GM18498 (cell line): ENCODE results near the gene MYBPC2.
"Not testable (repeated sequence)": the region's sequence is repeated elsewhere in the genome, so short reads cannot be mapped to it uniquely, and the experiment has no call there.

ENCODE experiments used
- ATAC-seq: cut with Tn5 transposase; IDR thresholded peaks from one replicate; pipeline ENCODE4 v1.9.1; 2021; ENCODE audit warnings: mild to moderate bottlenecking, moderate library complexity; ENCODE audit not compliant: unreplicated experiment

MYBPC2 gene

GRCh38 chr19:50432221-50433028 is at the start of gene MYBPC2:
Gene MYBPC2 (plus strand): TSS chr19:50432892. CDS start chr19:50432954, 62 bp downstream.
- ATAC-seq: no peak

DNA sequence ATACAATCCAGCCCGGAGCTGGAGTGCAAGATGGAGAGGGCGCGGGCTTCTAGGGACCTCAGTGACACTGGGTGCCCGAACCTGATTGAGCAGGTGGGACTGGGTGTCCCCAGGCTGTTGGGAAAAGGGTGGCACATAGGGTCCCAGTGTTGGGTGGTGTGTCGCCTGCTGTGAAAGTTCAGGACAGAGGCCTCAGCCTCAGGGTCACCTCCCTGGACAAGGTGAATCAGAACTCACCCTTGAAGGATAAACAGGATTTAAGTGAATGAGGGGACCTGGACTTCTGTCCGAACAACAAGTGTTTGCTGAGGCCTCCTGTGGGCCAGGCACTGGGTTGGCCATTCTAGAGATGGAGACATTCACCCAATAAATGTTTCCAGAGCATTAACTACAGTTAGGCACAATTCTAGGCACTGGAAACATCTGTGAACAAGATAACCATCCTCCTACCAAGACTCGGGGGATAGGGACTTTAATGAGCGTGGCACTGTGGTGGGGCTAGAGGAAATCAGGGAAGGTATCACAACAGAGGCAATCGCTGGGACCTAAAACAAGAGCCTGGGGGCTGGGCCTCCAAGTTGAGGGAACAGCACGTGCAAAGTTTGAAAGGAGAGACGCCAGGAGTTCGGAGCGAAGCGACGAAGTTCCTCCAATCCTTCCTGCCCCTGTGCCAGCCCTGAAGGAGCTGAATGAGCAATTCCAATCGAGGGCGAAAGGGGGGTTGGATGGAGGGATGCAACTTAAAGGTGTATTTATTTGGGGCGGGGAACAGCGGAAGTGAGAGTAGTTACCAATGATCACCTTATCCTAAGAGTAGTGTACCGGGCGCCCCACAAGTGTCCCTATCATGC is 49.5 kb upstream of the MYBPC2 start:
- no peak for ATAC-seq

- ATAC-seq: peak; percentile 87
Observed at GRCh38 chr19:50383852-50384684, 48.6 kb upstream of the MYBPC2 start, which contains the start of gene POLD1. Gene POLD1 (plus strand): TSS chr19:50384347. CDS start chr19:50398852, 14,505 bp downstream.

DNA sequence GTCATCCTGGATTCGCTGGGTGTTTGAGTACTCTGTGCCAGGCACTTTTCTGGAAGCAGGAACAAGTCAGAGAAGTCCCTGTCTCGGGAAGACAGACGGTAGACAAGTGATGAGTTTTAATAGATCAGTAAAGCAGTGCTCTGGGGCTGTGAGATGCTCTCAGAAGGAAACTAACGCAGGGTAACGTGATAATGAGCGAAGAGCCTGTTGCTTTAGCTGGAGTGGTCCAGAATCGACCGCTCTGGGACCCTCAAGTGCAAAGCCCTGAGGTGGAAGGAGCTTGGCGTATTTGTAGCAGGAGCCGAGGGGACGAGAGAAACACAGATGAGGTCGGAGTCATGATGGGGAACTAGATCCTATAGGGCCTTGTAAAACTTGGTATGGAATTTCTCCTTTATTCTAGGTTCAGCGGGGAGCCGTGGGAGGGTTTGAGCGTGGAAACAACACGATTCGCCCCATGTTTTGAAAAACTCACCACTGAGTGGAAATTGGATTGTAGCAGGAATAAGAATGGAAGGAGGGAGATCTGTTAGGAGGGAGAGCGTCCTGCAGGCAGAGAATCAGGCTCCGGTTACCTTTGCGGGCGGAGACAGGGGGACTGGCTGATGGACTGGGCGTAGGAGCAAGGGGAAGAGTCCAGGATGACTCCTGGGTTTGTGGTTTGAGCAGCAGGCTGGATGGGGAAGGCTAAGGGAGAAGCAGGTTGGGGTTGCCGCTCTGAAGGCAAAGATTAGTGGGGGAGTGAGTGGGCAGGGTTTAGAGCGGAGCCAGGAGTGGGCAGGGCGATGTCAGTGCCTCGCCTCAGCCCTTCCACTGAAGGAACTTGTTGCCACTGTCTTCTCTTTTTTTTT is 47.8 kb upstream of the MYBPC2 start:
- ATAC-seq: no peak

DNA sequence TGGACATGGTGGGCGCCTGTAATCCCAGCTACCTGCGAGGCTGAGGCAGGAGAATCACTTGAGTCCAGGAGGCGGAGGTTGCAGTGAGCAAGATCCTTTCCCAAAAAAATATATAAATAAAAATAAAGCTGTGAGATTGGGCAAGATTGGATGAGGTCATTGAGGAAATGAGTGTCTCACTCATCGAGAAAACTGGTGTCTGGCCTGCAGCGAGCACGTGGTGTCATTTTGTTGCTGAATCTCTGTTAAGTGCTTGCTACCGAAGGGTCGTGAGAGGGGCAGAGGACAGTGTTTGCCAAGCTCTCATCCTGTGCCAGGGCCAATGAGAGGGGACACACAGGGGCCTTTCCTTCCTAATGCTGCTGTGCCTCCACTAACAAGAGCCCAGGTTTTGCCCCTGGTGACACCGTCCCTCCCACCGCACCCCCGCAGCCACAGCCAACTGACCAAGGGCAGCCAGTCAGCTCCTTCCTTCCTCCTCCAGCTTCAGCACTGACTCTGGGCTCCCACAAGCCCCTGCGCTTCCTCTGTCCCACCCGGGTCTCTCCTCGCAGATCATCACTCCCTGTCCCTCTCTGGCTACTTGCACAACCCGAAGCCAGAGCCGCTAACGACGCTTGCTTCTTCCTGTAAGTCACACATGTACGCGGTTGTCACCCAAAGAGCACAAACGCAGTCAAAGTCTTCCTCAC is 45.4 kb upstream of the MYBPC2 start:
- no peak for ATAC-seq

DNA sequence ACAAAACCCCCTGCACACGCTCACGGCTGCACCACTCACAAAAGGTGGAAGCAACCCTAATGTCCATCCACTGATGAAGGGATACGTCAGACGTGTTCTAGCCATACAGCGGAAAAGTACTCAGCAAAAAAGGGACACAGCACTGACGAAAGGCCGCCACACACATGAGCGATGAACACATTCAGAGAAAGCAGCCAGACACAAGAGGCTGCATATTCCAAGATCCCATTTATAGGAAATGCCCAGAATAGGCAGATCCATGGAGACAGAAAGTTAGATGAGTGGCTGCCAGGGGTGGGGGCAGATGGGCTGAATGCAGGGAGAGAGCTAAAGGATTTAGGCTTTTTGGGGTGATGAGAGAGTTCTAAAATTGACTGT is 44.8 kb upstream of the MYBPC2 start:
- ATAC-seq: no peak

- not testable (repeated sequence) for ATAC-seq
Observed at GRCh38 chr19:50390295-50390694, 42.4 kb upstream of the MYBPC2 start.

- ATAC-seq: not testable (repeated sequence)
Observed at GRCh38 chr19:50390952-50391351, 41.7 kb upstream of the MYBPC2 start.

DNA sequence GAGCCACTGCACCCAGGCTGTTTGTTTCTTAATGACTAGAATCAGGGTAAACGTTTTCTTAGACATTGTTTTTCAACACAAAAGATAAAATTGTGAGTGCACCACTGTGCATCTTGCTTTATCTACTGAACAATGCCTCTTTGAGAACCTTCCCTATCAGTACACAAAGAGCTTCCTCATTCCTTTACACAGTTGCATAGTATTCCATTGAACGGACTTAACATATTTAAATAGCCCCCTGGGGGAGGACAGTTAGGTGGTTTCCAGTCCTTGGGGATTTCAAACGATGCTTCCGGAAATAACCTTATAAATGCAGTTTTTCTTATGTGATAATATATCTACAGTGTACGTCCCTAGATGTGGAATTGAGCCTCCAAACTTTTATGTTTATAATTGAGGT is 39.9 kb upstream of the MYBPC2 start:
- no peak for ATAC-seq

DNA sequence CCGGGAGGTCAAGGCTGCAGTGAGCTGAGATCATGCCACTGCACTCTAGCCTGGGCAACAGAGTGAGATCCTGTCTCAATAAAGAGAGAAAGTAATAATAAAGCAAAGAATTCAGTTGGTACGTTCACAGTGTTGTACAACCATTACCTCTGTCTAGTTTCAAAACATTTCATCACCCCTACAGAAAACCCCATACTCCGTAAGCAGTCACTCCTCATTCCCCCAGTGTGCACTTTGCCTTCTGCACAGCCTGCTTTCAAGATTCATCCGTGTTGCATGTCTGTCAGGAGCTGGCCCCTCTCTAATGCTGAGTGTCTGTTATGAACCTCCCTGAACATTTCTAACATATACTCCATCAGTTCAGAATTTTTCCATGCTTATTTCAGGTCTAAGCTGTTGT is 39.1 kb upstream of the MYBPC2 start:
- ATAC-seq: no peak

DNA sequence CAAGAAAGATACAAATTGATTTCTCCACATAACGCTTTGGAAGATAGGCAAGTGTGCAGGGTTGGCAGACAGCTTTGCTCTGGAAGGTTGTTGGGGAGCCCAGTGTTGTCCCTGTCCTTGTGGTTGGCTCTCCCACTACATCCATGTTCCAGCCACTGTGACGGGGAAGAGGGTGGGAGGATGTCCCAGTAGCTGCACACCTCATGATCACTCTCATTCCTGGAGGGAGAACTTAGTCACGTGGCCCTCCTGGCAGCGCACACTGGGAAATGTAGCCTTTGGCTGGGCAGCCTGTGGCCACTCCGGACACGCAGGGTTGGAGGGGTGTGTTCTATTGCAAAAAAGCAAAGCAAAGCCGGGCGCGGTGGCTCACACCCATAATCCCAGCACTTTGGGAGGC is 38.7 kb upstream of the MYBPC2 start:
- ATAC-seq: no peak

DNA sequence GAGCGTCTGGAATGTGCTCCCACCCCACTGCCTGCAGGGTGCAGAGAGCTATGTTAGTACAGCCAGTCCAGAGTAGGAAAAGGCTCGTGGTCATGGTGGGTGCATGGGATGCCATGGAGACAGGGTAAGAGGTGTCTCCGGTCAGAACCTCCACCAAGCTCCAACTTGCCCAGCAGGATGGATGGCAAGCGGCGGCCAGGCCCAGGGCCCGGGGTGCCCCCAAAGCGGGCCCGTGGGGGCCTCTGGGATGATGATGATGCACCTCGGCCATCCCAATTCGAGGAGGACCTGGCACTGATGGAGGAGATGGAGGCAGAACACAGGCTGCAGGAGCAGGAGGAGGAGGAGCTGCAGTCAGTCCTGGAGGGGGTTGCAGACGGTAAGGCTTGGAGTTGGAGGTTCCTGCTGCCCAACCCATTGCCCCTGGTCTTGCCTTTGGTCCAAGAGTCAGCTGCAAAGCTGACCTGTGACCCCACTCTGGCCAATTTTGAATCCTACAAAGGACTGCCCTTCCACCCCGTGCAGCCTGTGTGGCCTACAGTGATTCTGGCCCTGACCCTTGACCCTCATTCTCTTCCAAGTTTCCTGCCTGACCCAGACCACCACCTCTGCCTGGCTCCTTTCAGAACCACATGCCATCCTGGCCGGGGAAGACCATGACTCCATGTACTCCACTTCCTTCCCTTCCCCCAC is 33.9 kb upstream of the MYBPC2 start:
- no peak for ATAC-seq

- no peak for ATAC-seq
Observed at GRCh38 chr19:50399368-50399745, 33.3 kb upstream of the MYBPC2 start.

GRCh38 chr19:50401605-50402450 is 30.9 kb upstream of the MYBPC2 start:
- no peak for ATAC-seq

- ATAC-seq: no peak
Observed at GRCh38 chr19:50402544-50403301, 30.0 kb upstream of the MYBPC2 start.

DNA sequence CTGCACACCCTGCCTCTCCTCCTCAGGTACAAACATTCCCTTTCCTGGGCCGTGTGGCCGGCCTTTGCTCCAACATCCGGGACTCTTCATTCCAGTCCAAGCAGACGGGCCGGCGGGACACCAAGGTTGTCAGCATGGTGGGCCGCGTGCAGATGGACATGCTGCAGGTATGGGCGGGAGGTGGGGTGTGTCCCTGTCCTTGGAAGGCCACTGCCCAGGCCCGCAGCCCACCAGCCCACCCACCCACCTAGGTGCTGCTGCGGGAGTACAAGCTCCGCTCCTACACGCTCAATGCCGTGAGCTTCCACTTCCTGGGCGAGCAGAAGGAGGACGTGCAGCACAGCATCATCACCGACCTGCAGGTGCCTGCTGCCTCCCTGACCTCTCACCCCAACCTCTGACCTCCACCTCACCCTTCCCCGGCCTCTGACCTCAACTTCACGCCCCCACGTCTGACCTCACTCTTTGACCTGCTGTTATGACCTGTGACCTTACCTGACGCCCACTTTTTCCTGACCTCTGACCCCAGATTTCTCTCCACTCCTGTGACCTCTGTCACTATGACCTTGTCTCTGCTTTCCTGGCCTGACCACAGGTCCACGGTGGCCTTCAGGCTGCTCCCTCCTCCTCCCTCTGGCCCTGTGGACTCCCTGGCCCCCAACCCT is 26.4 kb upstream of the MYBPC2 start:
- no peak for ATAC-seq

GRCh38 chr19:50406829-50407228 is 25.9 kb upstream of the MYBPC2 start:
- no peak for ATAC-seq
